HG02943 (cell line): ENCODE data around the gene RHBDD3.

ENCODE experiments used
- ATAC-seq: cut with Tn5 transposase; IDR thresholded peaks from one replicate; pipeline ENCODE4 v1.9.1; 2021; ENCODE audit warnings: mild to moderate bottlenecking, low read depth, moderate library complexity; ENCODE audit not compliant: unreplicated experiment

Gene RHBDD3

DNA sequence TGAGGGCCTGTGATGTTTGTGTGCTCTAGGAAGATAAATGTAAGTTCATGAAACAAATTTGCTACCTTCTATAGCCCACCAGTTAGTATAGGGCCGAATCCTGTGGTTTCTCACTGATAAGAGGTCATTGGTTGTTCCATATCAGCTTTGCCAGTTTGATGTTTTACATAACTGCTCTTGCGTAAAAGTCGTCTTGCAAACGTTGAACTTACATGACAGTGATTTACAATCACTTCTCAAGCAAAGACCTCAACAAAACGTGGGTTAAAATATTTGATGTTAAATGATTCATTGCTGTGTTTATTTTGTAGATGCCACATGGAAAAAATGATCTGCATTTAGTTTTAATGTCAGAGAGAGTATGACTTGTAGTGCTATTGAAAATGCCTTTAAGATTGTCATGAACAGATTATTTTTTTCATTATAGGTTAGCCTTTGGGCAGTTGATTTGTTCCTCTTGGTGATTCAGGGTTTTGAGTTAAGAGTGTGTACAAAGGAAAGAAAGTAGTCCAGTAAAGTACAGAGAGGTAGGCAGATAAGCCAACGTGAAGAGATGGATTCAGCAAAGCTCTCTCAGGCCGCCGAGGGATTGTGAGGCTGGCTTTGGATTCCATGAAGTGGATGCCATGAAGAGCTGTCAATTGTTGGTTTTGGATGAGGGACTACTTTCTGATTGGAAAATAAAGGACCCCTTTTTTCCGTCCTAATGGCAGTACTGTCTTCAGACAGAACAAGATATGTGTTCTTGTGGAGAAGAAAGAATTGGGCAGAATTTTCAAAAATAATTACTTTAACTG lies 2.9 kb upstream of the RHBDD3 start:
- no peak for ATAC-seq

DNA sequence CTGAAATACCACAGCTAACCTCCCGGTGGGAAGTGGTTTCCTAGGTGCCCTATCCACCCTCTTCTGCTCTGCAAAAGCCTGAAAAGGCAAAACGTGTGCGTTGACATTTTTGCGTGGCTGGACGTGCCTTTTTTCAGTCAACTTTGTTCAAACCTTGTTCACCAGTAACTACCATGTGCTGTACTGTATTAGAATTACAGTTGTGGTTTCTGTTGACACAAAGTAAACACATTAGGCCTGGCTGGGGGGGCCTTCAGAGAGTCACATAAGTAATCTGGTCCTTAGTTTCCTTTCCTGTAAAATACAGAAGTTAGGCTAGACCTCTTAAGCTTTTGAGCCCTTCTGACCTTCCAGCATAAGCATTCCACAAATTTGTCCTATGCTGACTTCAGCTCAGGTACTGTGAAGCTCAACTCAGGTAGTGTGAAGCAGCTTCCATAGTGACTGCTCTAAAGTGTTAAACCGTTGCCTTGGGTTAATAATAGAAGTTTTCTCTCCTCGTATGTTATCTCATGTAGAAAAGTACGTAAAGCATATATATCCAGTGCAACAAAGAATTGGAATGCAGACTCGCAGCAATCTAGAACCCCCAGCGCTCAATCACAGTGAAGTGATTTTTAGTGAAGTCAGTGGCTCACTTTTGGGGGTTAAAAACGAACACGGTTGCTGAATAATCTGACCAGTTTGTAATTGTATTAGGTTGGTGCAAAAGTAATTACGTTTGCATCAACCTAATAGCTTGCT lies 2.1 kb upstream of the RHBDD3 start:
- no peak for ATAC-seq

DNA sequence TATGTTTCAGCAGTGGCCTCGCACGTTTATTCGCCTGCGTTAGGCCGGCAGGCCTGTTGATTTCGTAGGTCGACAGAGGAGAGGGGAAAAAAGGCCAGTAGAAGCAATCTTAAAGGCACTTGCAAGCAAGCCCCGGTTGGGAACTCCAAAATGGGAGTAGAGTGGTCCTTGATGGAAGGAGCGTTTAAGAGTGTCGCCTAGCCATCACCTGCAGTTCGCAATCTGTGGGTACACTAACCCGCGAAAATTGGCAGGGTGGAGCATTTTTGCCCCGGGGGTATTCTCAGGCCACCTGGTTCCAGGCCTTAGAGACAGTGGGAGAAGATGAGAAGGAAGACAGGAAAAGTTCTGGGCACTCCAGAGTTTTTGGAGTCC lies 1.4 kb upstream of the RHBDD3 start:
- no peak for ATAC-seq

DNA sequence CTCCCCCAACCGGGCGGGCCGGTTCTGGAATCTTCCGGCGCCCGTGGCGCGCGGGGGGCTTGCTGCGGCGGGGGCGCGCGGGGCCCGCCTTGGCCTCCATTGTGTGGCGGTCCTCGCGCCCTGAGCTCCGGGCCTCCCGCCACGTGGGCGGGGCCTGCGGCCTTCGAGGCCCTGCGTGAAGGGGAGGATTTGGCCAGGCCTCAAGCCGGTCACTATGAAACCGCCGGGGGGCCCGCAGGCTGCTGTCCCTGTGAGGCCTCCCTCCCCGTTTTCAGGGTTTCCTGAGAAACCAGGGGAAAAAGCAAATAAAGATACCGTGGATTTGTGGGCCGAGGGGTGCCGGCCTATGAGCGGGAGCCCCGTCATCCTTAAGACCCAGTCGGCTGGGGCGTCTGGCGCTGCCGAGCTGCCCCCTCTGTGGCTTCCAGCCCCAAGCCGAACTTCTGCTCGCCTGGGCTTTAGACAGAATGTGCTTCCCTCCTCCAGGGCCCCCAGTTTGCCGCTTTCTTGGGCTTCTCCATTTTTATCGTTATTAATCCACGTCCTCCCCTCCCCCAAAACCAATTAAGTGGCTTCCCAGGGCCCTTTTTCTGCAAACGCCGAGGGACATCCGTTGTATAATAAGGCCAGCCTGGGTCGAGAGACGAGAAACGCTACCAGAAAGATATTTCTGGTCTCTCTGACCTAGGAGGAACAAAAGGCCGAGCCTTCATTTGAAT lies 889 bp upstream of the RHBDD3 start:
- peak; percentile 16 for ATAC-seq

DNA sequence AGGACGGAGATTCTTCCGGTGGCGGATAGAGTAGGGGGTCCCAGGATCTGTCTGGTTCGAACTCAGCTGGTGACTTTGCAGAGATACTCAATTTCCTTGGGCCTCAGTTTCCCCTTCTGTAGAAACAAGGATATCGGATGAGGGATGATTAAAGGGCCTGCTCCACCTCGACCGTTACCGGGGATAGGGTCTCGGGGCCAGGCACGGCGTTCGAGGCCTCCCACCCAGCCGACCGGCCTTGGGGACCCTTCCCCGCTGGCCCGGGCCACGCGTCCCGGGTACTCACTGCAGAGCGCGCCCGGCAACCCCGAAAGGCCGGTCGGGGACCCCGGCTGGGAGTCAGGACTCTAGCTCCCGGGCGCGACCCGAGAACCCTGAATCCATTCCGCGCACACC lies 321 bp downstream of the RHBDD3 start:
- no peak for ATAC-seq

DNA sequence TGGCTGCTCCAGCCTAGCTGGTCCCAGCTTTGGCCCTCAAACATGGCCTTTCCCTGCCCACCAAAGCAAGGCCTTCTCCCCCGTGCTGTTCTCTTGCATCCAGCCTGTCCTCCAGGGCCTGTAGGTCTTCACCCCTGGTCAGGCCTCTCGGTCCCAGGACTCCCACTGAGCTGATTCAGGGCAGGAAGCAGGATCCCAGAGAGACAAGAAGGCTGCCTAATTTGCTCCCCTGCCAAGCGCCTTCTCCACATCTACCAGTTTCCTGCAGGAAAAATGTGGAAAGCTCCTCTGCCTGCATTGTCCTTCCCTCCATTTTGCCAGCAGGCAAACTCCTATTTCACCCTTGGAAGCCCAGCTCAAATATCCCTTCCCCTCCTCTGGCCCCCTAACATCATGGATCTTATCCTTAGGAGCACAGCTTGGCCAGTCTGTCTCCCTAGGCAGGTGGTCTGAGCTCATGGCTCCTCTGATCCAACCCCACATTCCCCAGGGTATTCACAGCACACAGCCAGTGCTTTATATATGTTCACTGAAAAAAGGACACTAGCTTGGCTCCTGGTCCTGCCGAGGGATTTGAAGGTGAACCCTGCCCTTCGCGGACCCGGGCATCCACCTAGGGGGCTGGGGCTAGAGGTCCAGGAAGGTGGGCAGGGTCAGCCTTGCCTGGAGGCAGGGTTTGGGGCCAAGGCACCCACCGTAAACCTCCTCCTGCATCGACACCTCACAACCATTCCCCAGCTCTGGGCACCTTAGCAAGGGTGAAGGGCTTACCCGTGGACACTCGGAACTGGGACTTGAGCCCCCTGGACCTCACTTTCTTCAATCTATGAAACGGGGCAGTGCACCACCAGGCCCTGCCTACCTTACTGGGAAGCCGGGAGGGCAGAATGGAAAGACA lies 968 bp downstream of the RHBDD3 start:
- ATAC-seq = no peak

DNA sequence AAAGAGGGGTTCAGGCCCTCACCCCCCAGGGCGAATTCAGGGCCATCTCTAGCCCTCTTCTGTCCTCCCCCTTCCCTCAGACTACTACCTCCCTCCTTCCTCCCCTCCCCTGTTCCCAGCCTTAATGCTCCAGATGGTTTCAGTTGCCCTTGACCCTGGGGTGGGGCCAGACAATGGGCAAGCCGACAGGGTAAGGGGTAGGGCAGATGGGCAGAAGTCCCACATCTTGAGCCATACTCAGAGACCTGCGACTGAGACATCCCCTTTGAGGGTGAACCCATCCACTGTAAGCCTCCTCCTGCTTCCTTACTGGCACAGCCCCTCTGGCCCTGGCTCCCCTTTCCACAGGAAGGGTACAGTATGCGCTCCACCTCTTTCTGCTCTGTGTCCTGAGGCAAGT lies 1.9 kb downstream of the RHBDD3 start:
- ATAC-seq = no peak

DNA sequence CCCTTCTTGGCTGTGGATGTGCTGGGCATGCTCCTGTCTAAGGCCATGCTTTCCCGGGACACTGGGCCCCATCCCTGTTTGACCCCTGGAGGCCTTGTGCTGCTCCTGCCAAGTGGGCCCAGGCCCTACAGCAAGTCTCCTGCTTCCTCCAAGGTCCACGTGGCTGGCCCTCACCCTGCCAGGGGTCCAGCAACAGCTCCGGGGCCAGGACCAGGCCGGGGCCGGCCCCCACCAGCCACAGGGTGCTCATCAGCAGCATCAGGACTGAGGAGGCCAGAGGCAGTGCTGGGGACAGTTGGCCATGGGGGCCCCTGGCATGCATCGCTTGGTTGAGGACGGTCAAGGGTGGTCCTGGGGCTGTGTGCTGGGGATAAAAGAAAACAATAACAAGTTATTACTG lies 2.5 kb downstream of the RHBDD3 start:
- no peak for ATAC-seq

DNA sequence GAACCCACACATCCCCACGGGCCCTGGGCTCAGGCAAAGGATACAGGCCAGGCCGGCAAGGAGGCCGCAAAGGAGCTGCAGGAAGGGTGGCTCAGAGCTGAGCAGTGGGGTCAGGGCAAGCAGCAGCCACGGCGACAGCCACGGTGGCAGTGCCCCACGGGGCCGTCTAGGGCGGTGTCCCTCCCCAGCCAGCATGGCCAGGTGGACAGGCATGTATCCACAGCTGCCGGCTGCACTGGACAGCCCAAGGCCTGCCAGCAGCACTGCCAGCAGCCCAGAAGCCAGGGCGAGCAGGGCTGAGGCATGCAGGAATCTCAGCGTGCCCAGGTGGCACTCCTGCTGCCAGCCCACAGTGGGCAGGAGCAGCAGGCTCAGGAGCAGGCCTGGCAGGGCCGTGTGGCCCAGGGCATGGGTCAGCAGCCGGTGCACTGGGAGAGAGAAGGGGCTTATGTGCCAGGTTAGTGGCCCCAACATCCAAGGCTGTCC lies 3.9 kb downstream of the RHBDD3 start:
- no peak for ATAC-seq

DNA sequence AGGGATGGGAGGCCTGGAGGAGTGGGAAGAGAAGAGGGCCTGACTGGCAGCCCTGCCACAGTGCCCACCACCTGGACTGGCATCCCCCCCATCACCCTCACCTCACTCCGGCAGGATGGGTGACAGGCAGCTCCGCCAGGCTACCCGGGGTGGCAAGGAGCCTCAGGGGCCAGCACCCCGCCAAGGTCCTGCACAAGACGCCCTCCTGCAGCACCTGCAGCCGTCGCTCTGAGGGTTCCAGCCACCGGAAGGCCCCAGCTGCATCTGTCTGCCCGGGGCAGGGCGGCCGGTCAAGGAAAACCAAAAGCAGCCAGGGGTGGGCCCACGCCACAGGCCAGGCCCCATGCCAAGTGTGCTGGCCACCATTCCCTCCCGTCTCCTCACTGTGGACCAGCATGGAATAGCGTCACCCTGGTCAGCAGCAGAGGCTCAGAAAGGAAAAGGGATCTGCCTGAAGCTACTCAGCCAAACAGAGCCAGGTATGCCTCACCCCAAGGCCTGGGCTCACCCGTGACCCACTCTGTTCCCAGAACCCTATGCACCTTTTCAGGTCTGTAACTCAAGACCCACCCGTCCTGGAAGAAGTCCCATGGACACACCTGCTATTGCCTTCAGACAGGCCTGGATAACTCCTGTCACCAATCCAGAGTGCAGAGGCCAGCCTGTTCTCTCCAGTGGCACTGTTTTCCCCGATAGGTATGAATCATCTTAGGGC lies 7.0 kb downstream of the RHBDD3 start:
- no peak for ATAC-seq

DNA sequence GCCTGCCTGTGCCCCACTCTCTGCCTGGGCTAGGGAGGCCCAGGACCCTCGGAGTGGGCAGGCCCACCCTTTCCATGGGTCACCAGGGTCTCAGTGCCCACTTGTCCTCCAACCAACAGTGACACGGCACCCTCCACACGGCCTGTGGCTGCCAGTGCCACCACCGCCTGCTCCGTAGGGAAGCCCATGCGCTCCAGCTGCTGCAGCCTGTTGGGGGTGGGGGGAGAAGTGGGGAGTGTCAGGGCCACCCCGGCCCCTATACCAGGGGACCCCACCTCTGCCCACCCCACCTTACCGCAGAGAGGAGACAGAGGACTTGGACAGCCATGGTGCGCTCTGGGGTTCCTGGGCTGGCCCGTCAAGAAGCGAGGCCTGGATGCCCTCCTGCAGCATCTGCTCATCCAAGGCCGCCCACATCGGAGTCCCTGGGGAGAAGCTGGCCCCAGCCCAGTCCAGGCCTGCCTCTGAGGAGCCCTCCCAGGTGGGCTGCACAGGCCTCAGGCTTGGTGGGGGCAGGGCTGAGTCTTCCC lies 7.7 kb downstream of the RHBDD3 start:
- no peak for ATAC-seq

DNA sequence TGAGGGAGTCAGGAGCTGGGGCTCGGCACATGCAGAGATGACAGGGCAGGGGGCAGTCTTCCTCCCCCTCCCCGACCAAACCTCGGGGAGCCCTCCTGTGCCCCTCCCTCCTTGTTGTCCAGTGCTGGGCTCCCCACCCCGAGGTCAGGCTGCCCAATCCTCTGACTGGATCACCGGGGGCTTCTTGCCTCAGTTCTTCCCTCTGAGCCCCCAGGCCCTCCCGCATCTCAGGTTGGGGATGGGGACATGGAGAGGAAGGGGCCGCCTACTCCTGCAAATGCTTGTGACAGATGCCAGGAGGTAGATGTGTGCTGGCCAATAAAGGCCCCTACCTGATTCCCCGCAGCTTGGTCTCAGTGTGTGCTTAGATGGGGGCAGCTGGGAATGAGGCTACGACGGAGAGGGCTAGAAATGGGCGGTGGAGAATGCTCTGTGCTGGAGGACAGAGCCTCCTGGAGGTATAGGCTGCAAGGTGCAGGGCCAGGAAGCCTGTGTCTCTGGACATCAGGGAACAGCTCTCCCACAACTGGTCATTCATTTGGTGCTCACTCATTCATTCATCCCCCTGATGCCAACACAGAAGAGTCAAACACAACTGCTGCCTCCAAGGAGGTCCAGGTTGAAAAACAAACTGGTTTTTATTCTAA lies 8.4 kb downstream of the RHBDD3 start:
- ATAC-seq = no peak

DNA sequence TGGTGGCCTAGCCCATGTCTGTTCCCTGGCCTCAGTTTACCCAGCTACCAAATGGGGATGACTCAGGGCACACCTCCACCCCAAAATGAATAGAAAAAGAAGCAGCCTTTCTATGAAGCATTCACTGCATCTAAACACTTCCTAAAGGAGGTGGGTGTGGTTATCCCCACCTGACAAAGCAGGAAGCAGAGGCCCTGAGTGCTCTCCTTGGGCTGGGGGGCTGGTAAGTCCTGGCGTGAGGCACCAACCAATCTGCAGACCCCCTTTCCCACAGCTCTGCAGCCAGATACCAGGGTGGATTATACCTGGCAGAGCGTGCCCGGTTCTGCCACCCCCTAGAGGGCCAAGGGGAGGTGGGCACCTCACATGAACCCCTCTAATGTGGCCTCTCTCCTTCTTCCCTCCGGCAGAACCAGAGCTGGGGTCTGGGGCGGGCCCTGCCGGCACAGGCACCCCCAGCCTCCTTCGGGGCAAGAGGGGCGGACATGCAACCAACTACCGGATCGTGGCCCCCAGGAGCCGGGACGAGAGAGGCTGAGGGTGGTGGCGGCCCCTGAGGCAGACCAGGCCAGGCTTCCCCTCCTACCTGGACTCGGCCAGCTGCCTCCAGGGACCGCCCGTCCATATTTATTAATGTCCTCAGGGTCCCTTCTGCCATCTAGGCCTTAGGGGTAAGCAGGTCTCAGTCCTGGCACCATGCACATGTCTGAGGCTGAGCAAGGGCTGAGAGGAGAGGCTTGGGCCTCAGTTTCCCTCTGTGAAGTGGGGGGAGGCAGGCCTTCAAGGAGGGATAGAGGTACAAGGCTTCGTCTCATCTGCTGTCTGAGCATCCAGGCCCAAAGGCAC lies 9.2 kb downstream of the RHBDD3 start:
- ATAC-seq = no peak

DNA sequence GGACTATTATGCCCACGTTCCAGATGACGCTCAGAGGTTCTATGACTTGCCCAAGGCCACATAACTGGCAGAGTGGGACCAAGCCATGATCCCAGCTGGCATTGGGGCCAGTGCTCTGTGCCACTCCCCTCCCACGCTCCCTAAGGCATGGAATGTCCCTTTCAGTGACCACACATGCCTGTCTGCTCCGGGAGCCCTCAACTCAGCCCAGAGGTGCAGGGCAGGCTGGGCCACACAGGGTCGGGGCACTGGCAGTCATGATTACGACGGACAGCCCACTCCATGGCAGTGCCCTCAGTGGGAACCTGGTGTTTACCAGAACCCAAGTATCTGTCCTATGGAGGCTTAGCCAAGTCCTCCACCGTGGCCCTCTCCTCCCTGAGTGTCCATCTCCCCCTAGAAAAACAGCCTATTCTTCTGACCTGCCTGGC lies 10.0 kb downstream of the RHBDD3 start:
- ATAC-seq = no peak

DNA sequence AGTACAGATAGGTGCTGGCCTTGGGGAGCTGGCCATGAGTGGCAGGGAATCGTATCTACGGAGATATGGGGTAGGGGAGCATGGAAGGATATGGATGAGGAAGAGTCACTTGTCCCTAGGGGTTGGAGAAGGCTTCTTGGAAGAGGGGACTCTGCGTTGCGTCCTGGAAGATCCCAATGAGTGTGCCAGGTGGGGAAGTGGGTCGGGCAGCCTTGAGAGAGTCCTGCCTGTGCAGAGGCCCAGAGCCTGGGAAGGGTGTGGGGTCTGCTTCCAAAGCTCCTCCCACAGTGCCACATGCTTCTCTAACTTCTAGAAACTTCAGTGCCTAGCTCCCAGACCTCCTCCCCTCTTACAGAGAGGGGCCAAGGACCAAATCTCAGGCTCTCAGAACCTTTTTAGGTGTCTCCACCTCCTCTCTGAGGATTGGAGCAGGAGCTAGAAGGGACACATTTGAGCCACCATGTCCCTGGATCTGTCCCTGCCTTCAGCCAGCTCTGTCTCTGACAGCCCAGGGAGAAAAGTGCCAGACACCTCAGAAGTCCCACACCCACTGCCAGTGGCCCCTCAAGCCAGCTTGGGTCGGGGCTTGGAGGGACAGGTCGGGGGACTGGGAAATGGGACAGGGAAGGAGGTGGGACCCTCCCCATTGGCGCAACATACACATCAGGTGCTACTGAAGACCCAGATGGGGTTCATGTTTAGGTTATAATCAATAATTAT lies 11.0 kb downstream of the RHBDD3 start:
- no peak for ATAC-seq

DNA sequence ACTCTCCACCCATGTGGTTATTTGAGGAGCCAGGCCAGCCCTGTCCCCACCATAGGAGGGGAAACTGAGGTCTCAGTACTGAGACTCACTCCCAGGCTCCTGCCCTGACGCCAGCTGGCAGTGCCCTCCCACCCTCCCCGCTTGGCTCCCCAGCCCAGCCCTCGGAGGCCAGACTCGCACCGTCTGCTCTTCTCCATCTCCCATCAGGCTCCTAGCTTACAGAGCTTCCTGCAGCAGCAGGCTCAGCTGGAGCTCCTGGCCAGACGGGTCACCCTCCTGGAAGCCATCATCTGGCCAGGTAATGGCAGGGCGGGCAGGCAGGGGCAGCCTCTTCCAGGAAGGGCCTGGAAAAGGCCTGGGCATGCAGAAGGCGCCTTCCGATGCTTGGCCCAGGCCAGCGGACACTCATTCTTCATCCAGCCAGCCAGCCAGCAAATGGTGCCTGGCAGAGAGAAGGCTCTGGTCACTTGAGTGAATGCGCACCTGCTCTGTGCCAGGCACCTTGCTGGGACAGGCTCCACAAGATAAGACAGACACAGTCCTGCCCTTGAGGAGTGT lies 12.6 kb downstream of the RHBDD3 start:
- ATAC-seq = no peak

DNA sequence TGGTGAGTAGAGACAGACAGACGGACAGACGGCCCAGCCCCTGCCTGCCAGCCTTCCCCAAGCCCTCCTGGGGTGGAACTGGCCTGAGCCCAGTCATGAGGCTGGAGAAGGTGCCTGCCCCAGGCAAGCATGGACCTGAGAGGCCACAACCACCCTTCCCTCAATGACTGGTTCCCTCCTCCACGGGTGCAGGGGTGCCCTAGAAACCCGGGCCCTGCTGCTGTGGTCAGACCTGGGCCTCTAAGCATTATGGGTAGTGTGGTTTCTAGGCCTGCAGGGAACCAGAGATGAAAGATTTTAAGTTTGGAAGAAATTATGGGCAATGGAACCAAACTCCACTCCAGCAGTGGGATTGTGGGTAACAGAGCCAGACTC lies 13.5 kb downstream of the RHBDD3 start:
- no peak for ATAC-seq
